ENCODE measurements around the gene GORASP1. TPM values are rescaled to one million over a fixed set of nuclear protein-coding genes. Genes with fewer than 3 reads are reported as not detected.

The GORASP1 gene
- polyA plus RNA-seq, 1 donor (not counting 4 experiments of a cell fraction or from before 2014, with no cell fraction given), result 43.7 TPM

DNA sequence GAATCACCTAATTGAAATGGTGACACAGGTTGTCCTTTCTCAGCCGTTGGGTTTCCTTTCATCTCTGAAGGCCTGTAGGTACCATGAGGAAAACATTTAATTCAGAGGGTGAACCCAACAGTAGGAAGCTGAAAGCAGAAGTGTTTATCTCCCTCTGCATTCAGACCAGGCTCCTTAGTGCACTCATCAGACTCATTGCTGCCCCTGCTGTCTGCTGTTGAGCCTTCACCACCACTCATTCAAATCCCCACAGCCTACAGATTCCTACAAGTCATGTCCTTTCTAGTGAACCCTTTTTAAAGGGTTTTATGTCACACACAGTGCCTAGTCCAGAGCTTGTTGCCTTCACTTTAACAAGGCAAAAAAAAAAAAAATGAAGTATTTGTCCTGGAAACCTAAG, 42.2 kb downstream of the GORASP1 start:
- Histone ChIP-seq H3K9ac (ENCODE audit: control insufficient read depth, extremely low read depth, insufficient read depth, low read length) (no peak overlapping the region), H3K9me1 (ENCODE audit: control insufficient read depth, extremely low read depth, insufficient read depth, low read length) (no peaks in the 10 kb centered on the region), H3K79me2 (ENCODE audit: control insufficient read depth, insufficient read depth, low read length) (peaks cover 8% of the 10 kb centered on the region), H2AFZ (ENCODE audit: control insufficient read depth, low read length) (no peak overlapping the region), H3K9me3 (ENCODE audit: control insufficient read depth, low read depth, low read length) (no peaks in the 10 kb centered on the region), H3K4me1 (ENCODE audit: control insufficient read depth, extremely low read depth, insufficient read depth, low read length) (peaks cover 7% of the 10 kb centered on the region), H3K4me3 (ENCODE audit: control insufficient read depth in 2 of 3, extremely low read depth in 1 of 3, insufficient read depth in 2 of 3, low read depth in 1 of 3, low read length in 3 of 3) (no peak overlapping the region), H4K20me1 (ENCODE audit: control insufficient read depth, extremely low read depth, insufficient read depth, low read length) (no peaks in the 10 kb centered on the region), H3K27me3 (ENCODE audit: control insufficient read depth, extremely low read depth, insufficient read depth, low read length) (no peaks in the 10 kb centered on the region), H3K4me2 (ENCODE audit: control insufficient read depth, extremely low read depth, insufficient read depth, low read depth, low read length) (no peak overlapping the region), H3K27ac (ENCODE audit: control insufficient read depth, insufficient read depth, low read length) (no peak overlapping the region), H3K36me3 (ENCODE audit: control insufficient read depth in 2 of 2, extremely low read depth in 1 of 2, insufficient read depth in 2 of 2, low read length in 2 of 2) (no peaks in the 10 kb centered on the region)
- FAIRE-seq (peak; percentile 13), DNase-seq (ENCODE audit: low read depth, low spot score) (no peak)
- dilution Hi-C loops (cut with MboI; ENCODE audit: extremely low pct_ligation_motif_present, low sequenced_read_pairs), result no loop called here
- peak; percentile 58 to 63 (median 60) for TF ChIP-seq CTCF (optimal IDR thresholded peaks at IDR 0.05 in 1 of 3, IDR thresholded peaks at IDR 0.05 in 1 of 3, conservative IDR thresholded peaks at IDR 0.05 in 1 of 3; ENCODE audit: extremely low read depth in 1 of 3, insufficient read depth in 2 of 3, low read length in 3 of 3)
- no peak for TF ChIP-seq EZH2 (IDR thresholded peaks at IDR 0.05; ENCODE audit: low read length)

GRCh38 chr3:39064646-39065045, 42.8 kb downstream of the GORASP1 start:
- Histone ChIP-seq H3K4me3 (ENCODE audit: control insufficient read depth in 2 of 3, extremely low read depth in 1 of 3, insufficient read depth in 2 of 3, low read depth in 1 of 3, low read length in 3 of 3) (no peak overlapping the region), H4K20me1 (ENCODE audit: control insufficient read depth, extremely low read depth, insufficient read depth, low read length) (no peaks in the 10 kb centered on the region), H3K79me2 (ENCODE audit: control insufficient read depth, insufficient read depth, low read length) (peaks cover 8% of the 10 kb centered on the region), H3K9me3 (ENCODE audit: control insufficient read depth, low read depth, low read length) (no peaks in the 10 kb centered on the region), H3K4me2 (ENCODE audit: control insufficient read depth, extremely low read depth, insufficient read depth, low read depth, low read length) (no peak overlapping the region), H3K9me1 (ENCODE audit: control insufficient read depth, extremely low read depth, insufficient read depth, low read length) (no peaks in the 10 kb centered on the region), H3K27ac (ENCODE audit: control insufficient read depth, insufficient read depth, low read length) (no peak overlapping the region), H3K36me3 (ENCODE audit: control insufficient read depth in 2 of 2, extremely low read depth in 1 of 2, insufficient read depth in 2 of 2, low read length in 2 of 2) (no peaks in the 10 kb centered on the region), H2AFZ (ENCODE audit: control insufficient read depth, low read length) (no peak overlapping the region), H3K4me1 (ENCODE audit: control insufficient read depth, extremely low read depth, insufficient read depth, low read length) (peaks cover 7% of the 10 kb centered on the region), H3K27me3 (ENCODE audit: control insufficient read depth, extremely low read depth, insufficient read depth, low read length) (no peaks in the 10 kb centered on the region), H3K9ac (ENCODE audit: control insufficient read depth, extremely low read depth, insufficient read depth, low read length) (no peak overlapping the region)
- dilution Hi-C loops (cut with MboI; ENCODE audit: extremely low pct_ligation_motif_present, low sequenced_read_pairs), result no loop called here
- no peak for TF ChIP-seq EZH2 (IDR thresholded peaks at IDR 0.05; ENCODE audit: low read length)
- no peak for TF ChIP-seq CTCF (optimal IDR thresholded peaks at IDR 0.05 in 1 of 3, IDR thresholded peaks at IDR 0.05 in 1 of 3, conservative IDR thresholded peaks at IDR 0.05 in 1 of 3; ENCODE audit: extremely low read depth in 1 of 3, insufficient read depth in 2 of 3, low read length in 3 of 3)
- DNase-seq (ENCODE audit: low read depth, low spot score) (no peak), FAIRE-seq (no peak)

Data from keratinocyte (primary cell).